GM23248 (cell line): Measurements from ENCODE around the gene TLL2.

Experiments used
- EZH2 ChIP-seq: fragments of 200-600 bp; sonication (generic); IDR thresholded peaks from 2 replicates; pipeline ENCODE4 v1.6.1; 2018; ENCODE audit warnings: antibody characterized with exemption, mild to moderate bottlenecking; ENCODE audit not compliant: insufficient read depth, poor library complexity, severe bottlenecking
- EZH2phosphoT487 ChIP-seq: fragments of 200-600 bp; sonication (generic); IDR thresholded peaks from 2 replicates; pipeline ENCODE4 v1.6.1; 2018; ENCODE audit warnings: antibody characterized with exemption, moderate library complexity, mild to moderate bottlenecking, low read depth; ENCODE audit not compliant: insufficient read depth

DNA sequence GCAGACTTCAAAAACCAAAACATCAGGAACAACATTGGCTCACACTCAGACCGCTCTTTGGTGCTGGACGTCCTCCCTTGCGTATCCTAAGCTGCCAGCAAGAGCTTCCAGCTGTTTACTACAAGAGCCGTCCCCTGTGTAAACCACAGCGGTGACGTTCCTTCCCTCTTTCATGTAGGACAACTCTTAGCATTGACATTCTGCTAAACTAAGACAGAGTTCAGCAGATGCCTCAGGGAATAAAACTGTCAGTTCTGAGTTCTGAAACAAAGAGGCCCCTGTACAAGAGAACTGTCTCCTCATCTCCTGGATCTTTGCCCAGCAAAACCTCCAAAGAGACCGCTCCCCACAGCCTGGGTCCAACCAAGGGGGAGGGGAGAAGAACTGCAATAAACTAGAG, 97.1 kb downstream of the TLL2 start:
- TF ChIP-seq EZH2phosphoT487: no peak
- TF ChIP-seq EZH2: no peak
